Liver (tissue), 9 donors: ENCODE data around the gene TM4SF5. TPM values are rescaled to one million over a fixed set of nuclear protein-coding genes. Genes with fewer than 3 reads are reported as not detected.

Experiments used
- DNase-seq: peaks from one replicate; pipeline ENCODE4 v3.0.0-alpha.2; 2017; ENCODE audit warnings: low spot score
- H3K27ac ChIP-seq, 2 donors: one replicate each; pipeline ENCODE4 v1.7.0; 2013; ENCODE audit warnings: inconsistent platforms in 2 of 2, low read length in 2 of 2, control low read depth in 1 of 2, low read depth in 1 of 2, mild to moderate bottlenecking in 1 of 2
- H3K27me3 ChIP-seq, 4 donors: one replicate each; pipeline versions ENCODE4 v1.6.1 to v1.7.0; 2013; ENCODE audit warnings: low read length in 3 of 4, inconsistent platforms in 1 of 4, mild to moderate bottlenecking in 1 of 4, moderate library complexity in 1 of 4; ENCODE audit not compliant: control insufficient read depth in 4 of 4, insufficient read depth in 4 of 4
- H3K36me3 ChIP-seq, 4 donors: one replicate each; pipeline versions ENCODE4 v1.6.1 to v1.7.0; 2013; ENCODE audit warnings: low read length in 3 of 4, mild to moderate bottlenecking in 3 of 4, low read depth in 1 of 4, moderate library complexity in 1 of 4; ENCODE audit not compliant: control insufficient read depth in 4 of 4, insufficient read depth in 3 of 4
- H3K4me1 ChIP-seq, 4 donors: one replicate each; pipeline versions ENCODE4 v1.6.1 to v1.7.0; 2013; ENCODE audit warnings: low read length in 3 of 4, mild to moderate bottlenecking in 3 of 4, moderate library complexity in 1 of 4; ENCODE audit not compliant: control insufficient read depth in 4 of 4, insufficient read depth in 4 of 4
- H3K4me3 ChIP-seq, 3 donors: one replicate each; pipeline versions ENCODE4 v1.6.1 to v1.7.0; 2013; ENCODE audit warnings: low read length in 3 of 3, control low read depth in 1 of 3, low read depth in 1 of 3, mild to moderate bottlenecking in 1 of 3
- H3K9ac ChIP-seq, 2 donors: one replicate each; pipeline ENCODE4 v1.7.0; 2013; ENCODE audit warnings: low read length in 2 of 2, mild to moderate bottlenecking in 2 of 2, moderate library complexity in 2 of 2, control low read depth in 1 of 2, low read depth in 1 of 2
- H3K9me3 ChIP-seq, 4 donors: one replicate each; pipeline versions ENCODE4 v1.6.1 to v1.7.0; 2013; ENCODE audit warnings: low read length in 3 of 4; ENCODE audit not compliant: control insufficient read depth in 4 of 4
- EGR1 ChIP-seq, 2 donors: IDR thresholded peaks; 2 replicates each; pipeline ENCODE4 v1.6.1; 2016 to 2018; ENCODE audit warnings: antibody characterized with exemption in 2 of 2, low read depth in 2 of 2
- FOXA1 ChIP-seq: IDR thresholded peaks from 2 replicates; pipeline ENCODE4 v1.6.1; 2016; ENCODE audit warnings: antibody characterized with exemption
- FOXA2 ChIP-seq: IDR thresholded peaks from 2 replicates; pipeline ENCODE4 v1.6.1; 2016; ENCODE audit warnings: antibody characterized with exemption
- GABPA ChIP-seq, 2 donors: IDR thresholded peaks in 1 of 2; conservative IDR thresholded peaks in 1 of 2; 2 replicates each; pipeline ENCODE4 v1.6.1; 2016; ENCODE audit warnings: antibody characterized with exemption in 2 of 2, mild to moderate bottlenecking in 1 of 2, moderate library complexity in 1 of 2
- HNF4A ChIP-seq, 2 donors: conservative IDR thresholded peaks; 2 replicates each; pipeline ENCODE4 v1.6.1; 2016; ENCODE audit warnings: antibody characterized with exemption in 2 of 2, mild to moderate bottlenecking in 2 of 2
- JUND ChIP-seq, 2 donors: IDR thresholded peaks; 2 replicates each; pipeline ENCODE4 v1.6.1; 2016; ENCODE audit warnings: antibody characterized with exemption in 2 of 2
- NR2F2 ChIP-seq: IDR thresholded peaks from 2 replicates; pipeline ENCODE4 v1.6.1; 2016; ENCODE audit warnings: antibody characterized with exemption
- RAD21 ChIP-seq, 2 donors: IDR thresholded peaks; 2 replicates each; pipeline ENCODE4 v1.6.1; 2016; ENCODE audit warnings: antibody characterized with exemption in 2 of 2, mild to moderate bottlenecking in 2 of 2
- RXRA ChIP-seq, 2 donors: IDR thresholded peaks; 2 replicates each; pipeline ENCODE4 v1.6.1; 2017 to 2018; ENCODE audit warnings: antibody characterized with exemption in 2 of 2, mild to moderate bottlenecking in 1 of 2
- SP1 ChIP-seq: IDR thresholded peaks from 2 replicates; pipeline ENCODE4 v1.6.1; 2018; ENCODE audit warnings: antibody characterized with exemption, mild to moderate bottlenecking
- YY1 ChIP-seq: IDR thresholded peaks from 2 replicates; pipeline ENCODE4 v1.6.1; 2016; ENCODE audit warnings: antibody characterized with exemption, mild to moderate bottlenecking
- WGBS: extraction: QIAGEN DNeasy Blood & Tissue Kit; methylation state at CpG from one replicate; pipeline ENCODE4 v1.1.7; 2013; 5-methylcytosine and 5-hydroxymethylcytosine counted together
- polyA plus RNA-seq, 2 donors: library from polyadenylated mRNA; stranded (reverse) in 1 of 2; unstranded in 1 of 2; fragments of 200-250 nt in 1 of 2; fragments of >200 nt in 1 of 2; fragmentation: Nextera tagmentation in 1 of 2; extraction: Ambion mirVana in 1 of 2; gene quantifications; one replicate each; pipeline versions ENCODE4 v1.2.1 to v1.2.3, GENCODE V29; 2013 to 2015
- total RNA-seq, 2 donors: library from RNA; depleted of rRNA; stranded (reverse); fragments of >200 nt; gene quantifications; one replicate each; pipeline ENCODE4 v1.2.3, GENCODE V29; 2014
- TF ChIP-seq, protein P1 (sequence below): IDR thresholded peaks from 2 replicates; pipeline ENCODE4 v1.6.1; 2016; ENCODE audit warnings: antibody characterized with exemption
- TF ChIP-seq, protein P2 (sequence below): fragments of 150-350 bp; IDR thresholded peaks from 2 replicates; pipeline ENCODE4 v1.5.1; 2017; ENCODE audit warnings: improper control_type of control experiment, low read depth, low read length; ENCODE audit not compliant: missing input control
- TF ChIP-seq, protein P3 (sequence below): IDR thresholded peaks from 2 replicates; pipeline ENCODE4 v1.6.1; 2016; ENCODE audit warnings: antibody characterized with exemption
- TF ChIP-seq, protein P4 (sequence below): IDR thresholded peaks from 2 replicates; pipeline ENCODE4 v1.6.1; 2016; ENCODE audit warnings: antibody characterized with exemption, mild to moderate bottlenecking
- donor health status: healthy.
- donor health status: healthy.
- donor health status: healthy.
- donor health status: healthy.
- donor health status: healthy.

Gene TM4SF5
- total and polyA plus RNA-seq, 4 donors, result 20.1 to 309 (median 115) TPM

DNA sequence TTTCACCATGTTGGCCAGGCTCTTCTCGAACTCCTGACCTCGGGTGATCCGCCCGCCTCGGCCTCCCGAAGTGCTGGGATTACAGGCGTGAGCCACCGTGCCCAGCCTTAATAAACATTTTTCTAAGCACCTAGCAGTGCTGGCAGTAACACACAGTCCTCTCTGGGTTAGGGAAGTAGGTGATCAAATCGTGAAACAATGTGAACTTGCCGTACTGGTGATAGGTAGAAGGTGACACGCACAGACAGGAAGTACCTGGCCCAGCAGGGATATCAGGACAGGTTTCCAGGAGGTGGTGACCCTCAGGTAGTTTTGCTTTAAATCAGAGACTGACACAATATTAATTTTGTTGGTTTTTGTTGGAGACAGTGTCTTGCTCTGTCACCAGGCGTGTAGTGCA, 39.8 kb downstream of the TM4SF5 start:
- TF ChIP-seq YY1, result no peak
- Histone ChIP-seq H3K9ac (no peak overlapping the region), H3K27ac (no peak overlapping the region), H3K9me3 (no peaks in the 10 kb centered on the region), H3K4me1 (peaks cover 6 to 18% (median 14%) of the 10 kb centered on the region in 4 donors), H3K27me3 (no peaks in the 10 kb centered on the region), H3K4me3 (no peak overlapping the region), H3K36me3 (peaks cover 0 to 17% (median 3%) of the 10 kb centered on the region in 4 donors)
- whole genome bisulfite sequencing, result 94% methylated on average over 12 of the region's 12 CpGs
- DNase-seq, result no peak

DNA sequence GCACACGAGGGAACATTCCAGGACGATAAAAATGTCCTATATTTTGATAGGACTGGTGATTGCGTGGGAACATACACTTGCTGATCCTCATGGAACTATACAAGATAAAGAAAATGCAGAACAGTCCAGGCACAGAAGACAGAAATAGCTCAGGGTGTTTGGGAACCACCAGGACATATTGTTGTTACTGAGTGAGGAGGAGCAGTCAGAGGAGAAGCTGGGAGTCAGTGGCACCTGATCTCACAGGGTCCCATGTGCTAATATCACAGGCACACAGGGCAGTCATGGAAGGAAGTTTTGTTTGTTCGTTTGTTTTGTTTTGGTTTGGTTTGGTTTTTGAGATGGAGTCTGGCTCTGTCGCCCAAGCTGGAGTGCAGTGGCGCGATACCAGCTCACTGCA, 41.0 kb downstream of the TM4SF5 start:
- H3K9ac ChIP-seq, result no peak overlapping the region
- peaks cover 5 to 14% (median 11%) of the 10 kb centered on the region in 4 donors for H3K4me1 ChIP-seq

More for the DNA sequence above, 41.0 kb downstream of the TM4SF5 start:
- WGBS, result 93% methylated on average over 7 of the region's 7 CpGs
- no peak overlapping the region for H3K4me3 ChIP-seq
- no peak for DNase-seq
- no peaks in the 10 kb centered on the region for H3K9me3 ChIP-seq
- no peak overlapping the region for H3K27ac ChIP-seq
- H3K36me3 ChIP-seq, result peaks cover 0 to 24% (median 6%) of the 10 kb centered on the region in 4 donors
- H3K27me3 ChIP-seq, result no peaks in the 10 kb centered on the region
- no peak for TF ChIP-seq RAD21 (IDR thresholded peaks at IDR 0.05)
- no peak for TF ChIP-seq FOXA1
- no peak for TF ChIP-seq NR2F2
- TF ChIP-seq EGR1 (IDR thresholded peaks at IDR 0.05; ENCODE audit: low read depth in 2 of 2), result no peak
- TF ChIP-seq RXRA (IDR thresholded peaks at IDR 0.05), result no peak
- TF ChIP-seq HNF4A (conservative IDR thresholded peaks at IDR 0.05), result no peak
- TF ChIP-seq, protein P1, sequence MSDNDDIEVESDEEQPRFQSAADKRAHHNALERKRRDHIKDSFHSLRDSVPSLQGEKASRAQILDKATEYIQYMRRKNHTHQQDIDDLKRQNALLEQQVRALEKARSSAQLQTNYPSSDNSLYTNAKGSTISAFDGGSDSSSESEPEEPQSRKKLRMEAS, result no peak
- no peak for TF ChIP-seq YY1
- no peak for TF ChIP-seq JUND (IDR thresholded peaks at IDR 0.05)
- no peak for TF ChIP-seq SP1
- TF ChIP-seq, protein P2, sequence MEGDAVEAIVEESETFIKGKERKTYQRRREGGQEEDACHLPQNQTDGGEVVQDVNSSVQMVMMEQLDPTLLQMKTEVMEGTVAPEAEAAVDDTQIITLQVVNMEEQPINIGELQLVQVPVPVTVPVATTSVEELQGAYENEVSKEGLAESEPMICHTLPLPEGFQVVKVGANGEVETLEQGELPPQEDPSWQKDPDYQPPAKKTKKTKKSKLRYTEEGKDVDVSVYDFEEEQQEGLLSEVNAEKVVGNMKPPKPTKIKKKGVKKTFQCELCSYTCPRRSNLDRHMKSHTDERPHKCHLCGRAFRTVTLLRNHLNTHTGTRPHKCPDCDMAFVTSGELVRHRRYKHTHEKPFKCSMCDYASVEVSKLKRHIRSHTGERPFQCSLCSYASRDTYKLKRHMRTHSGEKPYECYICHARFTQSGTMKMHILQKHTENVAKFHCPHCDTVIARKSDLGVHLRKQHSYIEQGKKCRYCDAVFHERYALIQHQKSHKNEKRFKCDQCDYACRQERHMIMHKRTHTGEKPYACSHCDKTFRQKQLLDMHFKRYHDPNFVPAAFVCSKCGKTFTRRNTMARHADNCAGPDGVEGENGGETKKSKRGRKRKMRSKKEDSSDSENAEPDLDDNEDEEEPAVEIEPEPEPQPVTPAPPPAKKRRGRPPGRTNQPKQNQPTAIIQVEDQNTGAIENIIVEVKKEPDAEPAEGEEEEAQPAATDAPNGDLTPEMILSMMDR, result no peak
- no peak for TF ChIP-seq GABPA (IDR thresholded peaks at IDR 0.05 in 1 of 2, conservative IDR thresholded peaks at IDR 0.05 in 1 of 2)
- TF ChIP-seq, protein P3, sequence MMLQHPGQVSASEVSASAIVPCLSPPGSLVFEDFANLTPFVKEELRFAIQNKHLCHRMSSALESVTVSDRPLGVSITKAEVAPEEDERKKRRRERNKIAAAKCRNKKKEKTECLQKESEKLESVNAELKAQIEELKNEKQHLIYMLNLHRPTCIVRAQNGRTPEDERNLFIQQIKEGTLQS, result no peak
- no peak for TF ChIP-seq FOXA2
- TF ChIP-seq, protein P4, sequence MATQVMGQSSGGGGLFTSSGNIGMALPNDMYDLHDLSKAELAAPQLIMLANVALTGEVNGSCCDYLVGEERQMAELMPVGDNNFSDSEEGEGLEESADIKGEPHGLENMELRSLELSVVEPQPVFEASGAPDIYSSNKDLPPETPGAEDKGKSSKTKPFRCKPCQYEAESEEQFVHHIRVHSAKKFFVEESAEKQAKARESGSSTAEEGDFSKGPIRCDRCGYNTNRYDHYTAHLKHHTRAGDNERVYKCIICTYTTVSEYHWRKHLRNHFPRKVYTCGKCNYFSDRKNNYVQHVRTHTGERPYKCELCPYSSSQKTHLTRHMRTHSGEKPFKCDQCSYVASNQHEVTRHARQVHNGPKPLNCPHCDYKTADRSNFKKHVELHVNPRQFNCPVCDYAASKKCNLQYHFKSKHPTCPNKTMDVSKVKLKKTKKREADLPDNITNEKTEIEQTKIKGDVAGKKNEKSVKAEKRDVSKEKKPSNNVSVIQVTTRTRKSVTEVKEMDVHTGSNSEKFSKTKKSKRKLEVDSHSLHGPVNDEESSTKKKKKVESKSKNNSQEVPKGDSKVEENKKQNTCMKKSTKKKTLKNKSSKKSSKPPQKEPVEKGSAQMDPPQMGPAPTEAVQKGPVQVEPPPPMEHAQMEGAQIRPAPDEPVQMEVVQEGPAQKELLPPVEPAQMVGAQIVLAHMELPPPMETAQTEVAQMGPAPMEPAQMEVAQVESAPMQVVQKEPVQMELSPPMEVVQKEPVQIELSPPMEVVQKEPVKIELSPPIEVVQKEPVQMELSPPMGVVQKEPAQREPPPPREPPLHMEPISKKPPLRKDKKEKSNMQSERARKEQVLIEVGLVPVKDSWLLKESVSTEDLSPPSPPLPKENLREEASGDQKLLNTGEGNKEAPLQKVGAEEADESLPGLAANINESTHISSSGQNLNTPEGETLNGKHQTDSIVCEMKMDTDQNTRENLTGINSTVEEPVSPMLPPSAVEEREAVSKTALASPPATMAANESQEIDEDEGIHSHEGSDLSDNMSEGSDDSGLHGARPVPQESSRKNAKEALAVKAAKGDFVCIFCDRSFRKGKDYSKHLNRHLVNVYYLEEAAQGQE, result no peak
